Activated T-helper 17 cell treated with anti-CD3 and anti-CD28 coated beads, Interleukin-2, amount 50 U/mL, for 72 hours (primary cell): ENCODE data around the gene CWC27. TPM values are rescaled to one million over a fixed set of nuclear protein-coding genes. Genes with fewer than 3 reads are reported as not detected.
"Not testable (repeated sequence)": the region's sequence is repeated elsewhere in the genome, so short reads cannot be mapped to it uniquely, and the experiment has no call there.

ENCODE experiments used
- ATAC-seq: fragments of 150-1000 bp; cut with Tn5 transposase; replicated peaks from 2 replicates; pipeline ENCODE4 v1.10.0; 2021; ENCODE audit warnings: mild to moderate bottlenecking, moderate library complexity
- H3K27ac Mint-ChIP-seq: one replicate; pipeline ENCODE4 v1.8.0; 2022; ENCODE audit warnings: mixed read lengths
- H3K27me3 Mint-ChIP-seq: one replicate; pipeline ENCODE4 v1.8.0; 2022; ENCODE audit warnings: mixed read lengths
- H3K36me3 Mint-ChIP-seq: one replicate; pipeline ENCODE4 v1.8.0; 2022; ENCODE audit warnings: low read depth, mild to moderate bottlenecking, mixed read lengths
- H3K4me1 Mint-ChIP-seq: one replicate; pipeline ENCODE4 v1.8.0; 2022; ENCODE audit warnings: mixed read lengths
- H3K4me3 Mint-ChIP-seq: one replicate; pipeline ENCODE4 v1.8.0; 2022; ENCODE audit warnings: mild to moderate bottlenecking, mixed read lengths
- H3K9me3 Mint-ChIP-seq: one replicate; pipeline ENCODE4 v1.8.0; 2022; ENCODE audit warnings: mixed read lengths
- total RNA-seq, 2 donors: library from RNA; stranded (reverse); gene quantifications; one replicate each; pipeline ENCODE4 v1.2.3, GENCODE V29; 2022

Gene CWC27
- total RNA-seq, 2 donors from 2014 or later = 26.7 to 32.5 TPM

GRCh38 chr5:64807520-64807919 lies 38.8 kb downstream of the CWC27 start:
- ATAC-seq = no peak
- Mint-ChIP-seq H3K4me3 (no peak overlapping the region), H3K4me1 (no peaks in the 10 kb centered on the region), H3K27me3 (no peaks in the 10 kb centered on the region), H3K36me3 (peaks cover 36% of the 10 kb centered on the region), H3K9me3 (no peaks in the 10 kb centered on the region), H3K27ac (no peak overlapping the region)

DNA sequence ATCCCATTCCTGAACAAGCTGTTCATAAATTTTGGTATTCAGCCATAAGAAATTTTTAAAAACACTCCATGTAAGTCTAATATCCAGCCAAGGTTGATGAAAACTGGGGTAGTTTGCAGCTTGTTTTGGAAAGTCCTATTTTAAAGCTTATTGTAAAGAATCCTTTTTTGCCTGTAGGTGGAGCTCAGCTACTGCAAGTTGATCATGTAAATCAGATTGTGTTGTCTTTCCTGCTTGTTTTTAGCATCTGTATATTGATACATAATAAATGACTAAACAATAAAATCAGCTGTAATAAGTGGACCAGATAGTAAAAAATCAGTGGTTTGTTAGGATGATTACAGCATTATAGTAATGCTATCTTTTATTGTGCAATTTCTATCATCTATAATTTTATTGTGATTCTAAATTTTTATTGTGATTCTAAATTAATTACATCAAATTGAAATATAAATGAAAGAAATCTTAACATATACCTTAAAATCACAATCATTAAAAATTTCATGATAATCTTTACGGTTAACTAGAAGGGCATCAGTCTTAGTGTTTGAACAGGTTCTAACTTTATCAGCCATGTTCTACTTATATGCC lies 42.4 kb downstream of the CWC27 start:
- no peak for ATAC-seq
- no peaks in the 10 kb centered on the region for H3K27me3 Mint-ChIP-seq
- H3K36me3 Mint-ChIP-seq = peaks cover 48% of the 10 kb centered on the region
- no peak overlapping the region for H3K27ac Mint-ChIP-seq
- no peaks in the 10 kb centered on the region for H3K4me1 Mint-ChIP-seq
- H3K9me3 Mint-ChIP-seq = no peaks in the 10 kb centered on the region
- H3K4me3 Mint-ChIP-seq = no peak overlapping the region

- Mint-ChIP-seq H3K36me3 (peaks cover 37% of the 10 kb centered on the region), H3K4me3 (no peak overlapping the region), H3K4me1 (no peaks in the 10 kb centered on the region), H3K27me3 (no peaks in the 10 kb centered on the region), H3K27ac (peak overlapping the region; percentile 76), H3K9me3 (no peaks in the 10 kb centered on the region)
- peak; percentile 83 for ATAC-seq
These were observed 45.3 kb downstream of the CWC27 start for GRCh38 chr5:64814073-64814472.

DNA sequence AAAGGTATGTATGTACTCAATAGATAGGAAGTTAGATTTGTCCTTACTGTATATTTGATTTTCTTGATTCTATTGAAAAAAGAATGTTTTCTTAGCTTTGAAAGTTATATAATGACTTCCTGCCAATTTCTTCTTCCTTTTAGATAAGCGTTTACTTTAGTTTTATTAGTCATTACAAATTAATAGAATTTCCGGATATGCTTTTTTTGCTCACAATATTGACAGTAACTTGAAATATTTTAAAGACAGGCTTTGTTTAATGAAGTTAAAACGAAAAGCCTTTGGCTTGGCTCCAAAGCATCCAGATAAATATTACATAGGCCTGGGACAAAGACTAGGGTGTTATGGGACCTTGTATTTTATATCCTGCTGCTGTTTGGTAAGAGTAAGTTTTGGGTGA lies 49.5 kb downstream of the CWC27 start:
- Mint-ChIP-seq H3K4me3 (no peak overlapping the region), H3K27me3 (no peaks in the 10 kb centered on the region), H3K36me3 (peaks cover 29% of the 10 kb centered on the region), H3K4me1 (peaks cover 10% of the 10 kb centered on the region), H3K9me3 (no peaks in the 10 kb centered on the region), H3K27ac (no peak overlapping the region)
- no peak for ATAC-seq

DNA sequence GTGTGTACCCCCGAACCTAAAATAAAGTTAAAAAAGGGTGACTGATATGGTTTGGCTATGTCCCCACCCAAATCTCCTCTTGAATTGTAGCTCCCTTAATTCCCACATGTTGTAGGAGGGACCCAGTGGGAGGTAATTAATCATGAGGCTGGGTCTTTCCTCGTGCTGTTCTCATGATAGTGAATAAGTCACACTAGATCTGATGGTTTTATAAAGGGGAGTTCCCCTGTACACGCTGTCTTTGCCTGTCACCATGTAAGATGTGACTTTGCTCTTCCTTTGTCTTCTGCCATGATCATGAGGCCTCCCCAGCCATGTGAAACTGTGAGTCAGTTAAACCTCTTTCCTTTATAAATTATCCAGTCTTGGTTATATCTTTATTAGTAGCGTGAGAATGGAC lies 50.6 kb downstream of the CWC27 start:
- not testable (repeated sequence) for H3K4me3 Mint-ChIP-seq, H3K9me3 Mint-ChIP-seq
- peak overlapping the region; percentile 3 for H3K27ac Mint-ChIP-seq

GRCh38 chr5:64822320-64822719 lies 53.6 kb downstream of the CWC27 start:
- ATAC-seq = no peak
- Mint-ChIP-seq H3K9me3 (no peaks in the 10 kb centered on the region), H3K36me3 (peaks cover 17% of the 10 kb centered on the region), H3K27ac (peak overlapping the region; percentile 6), H3K4me3 (no peak overlapping the region), H3K27me3 (no peaks in the 10 kb centered on the region), H3K4me1 (peaks cover 10% of the 10 kb centered on the region)

More for the DNA sequence above, 50.6 kb downstream of the CWC27 start:
- peak; percentile 73 for ATAC-seq
- H3K27me3 Mint-ChIP-seq, H3K4me1 Mint-ChIP-seq: not testable (repeated sequence)
- H3K36me3 Mint-ChIP-seq = peaks cover 19% of the 10 kb centered on the region

- no peak for ATAC-seq
- H3K36me3 Mint-ChIP-seq = peaks cover 22% of the 10 kb centered on the region
- H3K27ac Mint-ChIP-seq = no peak overlapping the region
- no peak overlapping the region for H3K4me3 Mint-ChIP-seq
- peaks cover 8% of the 10 kb centered on the region for H3K4me1 Mint-ChIP-seq
- H3K27me3 Mint-ChIP-seq = no peaks in the 10 kb centered on the region
- no peaks in the 10 kb centered on the region for H3K9me3 Mint-ChIP-seq
These were observed 57.8 kb downstream of the CWC27 start for GRCh38 chr5:64826541-64826940.

GRCh38 chr5:64827703-64828102 lies 59.0 kb downstream of the CWC27 start:
- H3K36me3 Mint-ChIP-seq = peaks cover 16% of the 10 kb centered on the region
- H3K4me1 Mint-ChIP-seq = no peaks in the 10 kb centered on the region
- no peak overlapping the region for H3K4me3 Mint-ChIP-seq
- H3K27ac Mint-ChIP-seq = no peak overlapping the region
- H3K9me3 Mint-ChIP-seq = no peaks in the 10 kb centered on the region
- ATAC-seq = no peak
- H3K27me3 Mint-ChIP-seq = no peaks in the 10 kb centered on the region

DNA sequence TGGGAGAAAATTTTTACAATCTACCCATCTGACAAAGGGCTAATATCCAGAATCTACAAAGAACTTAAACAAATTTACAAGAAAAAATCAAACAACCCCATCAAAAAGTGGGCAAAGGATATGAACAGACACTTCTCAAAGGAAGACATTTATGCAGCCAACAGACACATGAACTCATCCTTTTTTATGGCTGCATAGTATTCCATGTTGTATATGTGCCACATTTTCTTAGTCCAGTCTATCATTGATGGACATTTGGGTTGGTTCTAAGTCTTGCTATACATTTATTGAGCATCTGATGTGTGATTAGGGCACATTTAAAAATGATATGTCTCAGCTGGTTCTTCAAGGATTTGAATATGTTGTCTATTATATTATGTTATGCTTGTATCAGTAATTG lies 61.9 kb downstream of the CWC27 start:
- not testable (repeated sequence) for H3K27ac Mint-ChIP-seq, ATAC-seq, H3K27me3 Mint-ChIP-seq, H3K9me3 Mint-ChIP-seq, H3K4me1 Mint-ChIP-seq, H3K4me3 Mint-ChIP-seq
- peaks cover 15% of the 10 kb centered on the region for H3K36me3 Mint-ChIP-seq

GRCh38 chr5:64831996-64832395 lies 63.3 kb downstream of the CWC27 start:
- Mint-ChIP-seq H3K27ac (no peak overlapping the region), H3K4me3 (no peak overlapping the region), H3K9me3 (no peaks in the 10 kb centered on the region), H3K27me3 (no peaks in the 10 kb centered on the region), H3K4me1 (no peaks in the 10 kb centered on the region), H3K36me3 (peaks cover 22% of the 10 kb centered on the region)
- ATAC-seq = no peak

- peaks cover 22% of the 10 kb centered on the region for H3K36me3 Mint-ChIP-seq
- H3K4me3 Mint-ChIP-seq = no peak overlapping the region
- H3K9me3 Mint-ChIP-seq = no peaks in the 10 kb centered on the region
- no peaks in the 10 kb centered on the region for H3K27me3 Mint-ChIP-seq
- no peak for ATAC-seq
- no peak overlapping the region for H3K27ac Mint-ChIP-seq
- H3K4me1 Mint-ChIP-seq = no peaks in the 10 kb centered on the region
These were observed 65.3 kb downstream of the CWC27 start for GRCh38 chr5:64834037-64834436.

DNA sequence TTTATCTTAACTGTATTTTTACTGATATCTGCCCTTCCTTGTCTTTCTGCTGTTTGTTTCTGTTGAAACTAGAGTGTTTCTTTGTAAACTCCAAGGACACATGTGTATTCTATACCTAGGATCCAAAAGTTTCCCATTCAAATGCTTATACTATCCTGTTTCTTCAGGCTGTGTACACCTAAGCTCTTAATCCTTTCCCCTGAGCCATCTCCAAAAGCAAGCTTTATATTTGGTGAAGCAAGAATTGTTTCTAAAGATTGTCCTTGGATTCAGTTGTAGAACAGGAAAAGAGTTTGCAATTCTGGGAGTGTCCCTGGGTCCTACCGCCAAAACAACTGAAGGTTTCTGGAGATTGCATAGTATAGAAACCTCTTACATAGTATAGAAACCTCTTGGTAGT lies 65.9 kb downstream of the CWC27 start:
- Mint-ChIP-seq H3K36me3 (peaks cover 24% of the 10 kb centered on the region), H3K4me3 (no peak overlapping the region), H3K27ac (no peak overlapping the region), H3K9me3 (no peaks in the 10 kb centered on the region), H3K27me3 (no peaks in the 10 kb centered on the region), H3K4me1 (no peaks in the 10 kb centered on the region)
- ATAC-seq = no peak

- Mint-ChIP-seq H3K36me3 (peaks cover 24% of the 10 kb centered on the region), H3K27ac (no peak overlapping the region), H3K9me3 (no peaks in the 10 kb centered on the region), H3K4me3 (no peak overlapping the region), H3K4me1 (no peaks in the 10 kb centered on the region), H3K27me3 (no peaks in the 10 kb centered on the region)
- ATAC-seq = no peak
These were observed 66.5 kb downstream of the CWC27 start for GRCh38 chr5:64835266-64835665.

DNA sequence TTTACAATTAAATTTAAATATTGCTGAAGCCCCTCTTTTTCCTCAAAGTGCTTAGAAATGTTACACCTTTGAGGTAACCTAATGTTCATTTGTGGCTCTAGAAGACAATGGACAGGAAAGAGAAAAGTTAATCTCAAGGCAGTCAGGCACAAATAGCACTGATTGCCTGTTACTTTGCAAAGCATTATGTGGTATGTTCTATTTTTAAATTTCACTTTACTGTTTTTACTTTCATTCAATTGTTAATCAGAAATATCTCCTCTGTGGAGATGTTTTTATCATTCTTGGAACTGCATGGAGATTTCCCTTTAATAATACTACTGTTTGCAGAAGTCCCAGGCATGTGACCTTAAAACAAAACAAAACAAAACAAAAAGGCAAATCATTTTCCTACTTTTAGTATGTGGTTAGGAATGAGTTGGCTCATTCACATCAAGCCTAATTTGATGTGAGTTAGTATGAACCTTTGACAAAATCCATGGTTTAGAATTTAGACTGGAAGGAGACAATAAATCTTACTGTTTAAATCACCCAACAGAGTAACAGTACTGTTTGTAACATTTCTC lies 67.5 kb downstream of the CWC27 start:
- Mint-ChIP-seq H3K27me3 (no peaks in the 10 kb centered on the region), H3K36me3 (peaks cover 31% of the 10 kb centered on the region), H3K27ac (no peak overlapping the region), H3K4me3 (no peak overlapping the region), H3K9me3 (no peaks in the 10 kb centered on the region), H3K4me1 (no peaks in the 10 kb centered on the region)
- ATAC-seq = no peak

DNA sequence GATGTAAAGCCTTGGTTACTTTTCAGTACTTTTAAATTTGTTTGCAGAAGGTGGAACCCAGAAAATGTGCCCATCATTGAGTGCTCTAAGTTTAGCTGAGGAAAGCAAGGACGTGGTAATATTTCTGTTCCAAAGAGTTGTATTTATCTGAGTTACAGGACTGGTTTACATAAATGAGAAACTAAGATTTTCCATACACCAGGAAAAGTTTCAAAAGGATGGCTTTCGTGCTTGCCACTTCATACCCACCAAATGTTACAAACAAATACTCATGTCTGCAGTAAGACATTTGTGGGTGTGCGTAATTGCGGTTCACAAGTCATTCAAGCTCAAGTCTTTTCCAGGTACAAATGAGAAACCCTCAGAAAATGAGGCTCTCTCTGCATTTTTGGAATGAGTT lies 68.1 kb downstream of the CWC27 start:
- no peaks in the 10 kb centered on the region for H3K9me3 Mint-ChIP-seq
- H3K4me3 Mint-ChIP-seq = no peak overlapping the region
- H3K36me3 Mint-ChIP-seq = peaks cover 36% of the 10 kb centered on the region
- H3K27me3 Mint-ChIP-seq = no peaks in the 10 kb centered on the region
- H3K4me1 Mint-ChIP-seq = no peaks in the 10 kb centered on the region
- no peak for ATAC-seq
- H3K27ac Mint-ChIP-seq = no peak overlapping the region

DNA sequence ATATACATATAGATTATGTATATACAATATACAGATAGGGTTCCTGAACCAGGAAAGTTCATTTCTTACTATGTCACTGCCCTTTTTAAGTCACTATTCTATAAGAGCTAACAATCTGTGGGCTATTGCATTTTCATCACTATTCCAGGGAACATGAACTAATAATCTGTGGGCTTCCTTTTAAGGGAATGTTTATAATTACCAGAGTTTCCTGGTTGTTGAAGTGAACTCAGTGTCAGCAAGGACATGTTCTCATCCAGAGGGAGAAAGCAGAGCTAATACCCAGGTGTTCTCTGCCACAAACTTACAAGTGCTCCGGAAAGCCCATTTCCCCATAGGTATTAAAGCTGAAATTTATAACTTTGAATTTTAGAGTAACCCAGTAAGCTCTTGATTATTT lies 69.6 kb downstream of the CWC27 start:
- no peak for ATAC-seq
- peaks cover 41% of the 10 kb centered on the region for H3K36me3 Mint-ChIP-seq
- H3K4me1 Mint-ChIP-seq = no peaks in the 10 kb centered on the region
- no peak overlapping the region for H3K4me3 Mint-ChIP-seq
- H3K9me3 Mint-ChIP-seq = no peaks in the 10 kb centered on the region
- no peaks in the 10 kb centered on the region for H3K27me3 Mint-ChIP-seq
- peak overlapping the region; percentile 11 for H3K27ac Mint-ChIP-seq
